Skin of body (tissue), 2 donors: Measurements from ENCODE around the gene SSBP3. TPM values are rescaled to one million over a fixed set of nuclear protein-coding genes. Genes with fewer than 3 reads are reported as not detected.
A peak's percentile ranks its signal among the peaks of the same experiment; 100 is the strongest.

Experiments
- DNase-seq: peaks from one replicate; lab custom pipeline; 2025; lab: John Stamatoyannopoulos, UW
- total RNA-seq: library from RNA; depleted of rRNA; stranded (reverse); fragments of >200 nt; gene quantifications from one replicate; pipeline ENCODE4 v1.2.3, GENCODE V29; 2014

The SSBP3 gene
- total RNA-seq, 1 donor from 2014 or later, result 21.7 TPM

DNA sequence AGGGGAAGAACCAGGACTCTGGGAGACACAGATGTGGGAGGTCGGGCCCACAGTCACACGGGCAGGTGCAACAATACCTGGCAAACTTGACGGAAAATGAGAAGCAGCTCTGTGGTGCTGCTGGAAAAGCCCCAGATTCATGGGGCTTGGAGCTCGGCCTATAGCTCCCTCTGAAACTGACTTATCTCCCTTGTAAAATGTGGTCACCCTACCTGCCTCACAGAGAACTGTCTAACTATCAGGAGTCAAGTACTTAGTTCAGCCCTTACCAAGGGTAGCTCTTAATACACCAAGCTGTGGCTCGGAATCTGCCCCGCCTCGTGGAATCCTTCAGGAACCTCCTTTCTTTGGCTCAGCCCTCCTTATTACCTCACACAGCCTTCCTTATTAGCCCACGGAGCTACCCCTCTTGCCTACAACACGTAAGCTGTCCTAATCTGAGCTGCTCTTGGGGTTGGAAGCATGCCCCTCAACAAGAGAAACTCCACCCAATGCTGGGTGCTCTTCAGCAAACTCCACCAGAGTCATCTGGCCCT, 137.4 kb downstream of the SSBP3 start:
- DNase-seq, result no peak

DNA sequence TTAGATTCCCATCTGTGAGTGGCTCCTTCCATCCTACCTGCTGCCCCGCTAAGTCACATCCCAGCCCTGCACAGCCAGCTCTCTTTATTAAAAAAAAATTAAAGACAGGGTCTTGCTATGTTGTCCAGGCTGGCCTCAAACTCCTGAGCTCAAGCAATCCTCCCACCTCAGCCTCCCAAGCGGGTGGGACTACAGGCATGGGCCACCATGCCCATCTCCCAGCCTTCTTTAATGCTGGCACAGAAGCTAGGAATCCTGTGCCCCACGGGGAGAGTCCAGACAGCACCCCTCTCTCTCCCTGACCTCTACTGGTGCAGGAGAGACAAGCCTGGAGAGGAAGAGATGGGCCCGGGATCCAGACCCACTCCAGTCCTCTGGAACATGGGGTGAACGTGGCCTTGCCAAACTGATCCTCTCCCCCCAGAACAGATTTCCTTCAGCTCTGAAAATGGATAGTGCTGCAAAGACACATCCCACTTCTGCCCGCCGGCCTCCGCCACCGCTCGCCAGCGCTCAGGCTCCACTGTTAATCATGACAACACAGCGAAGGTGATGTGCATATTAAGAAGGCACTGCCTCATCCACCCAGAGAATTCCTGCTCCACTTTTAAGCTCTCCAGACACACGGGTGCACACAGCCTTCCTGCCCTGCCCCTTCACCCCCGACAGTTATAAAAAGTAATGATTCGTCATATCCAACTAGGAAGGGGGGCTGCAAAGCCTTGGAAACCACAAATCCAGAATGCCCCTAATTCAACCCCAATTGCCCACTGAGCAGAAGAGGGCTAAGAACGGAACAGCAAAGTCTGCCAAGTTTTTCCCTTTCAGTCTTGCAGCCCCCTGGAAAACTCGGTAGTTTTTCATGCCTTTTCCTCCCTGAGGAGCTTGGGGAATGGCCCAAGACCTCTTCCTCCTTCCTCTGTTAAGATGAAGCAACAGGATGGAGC, 138.1 kb downstream of the SSBP3 start:
- no peak for DNase-seq

DNA sequence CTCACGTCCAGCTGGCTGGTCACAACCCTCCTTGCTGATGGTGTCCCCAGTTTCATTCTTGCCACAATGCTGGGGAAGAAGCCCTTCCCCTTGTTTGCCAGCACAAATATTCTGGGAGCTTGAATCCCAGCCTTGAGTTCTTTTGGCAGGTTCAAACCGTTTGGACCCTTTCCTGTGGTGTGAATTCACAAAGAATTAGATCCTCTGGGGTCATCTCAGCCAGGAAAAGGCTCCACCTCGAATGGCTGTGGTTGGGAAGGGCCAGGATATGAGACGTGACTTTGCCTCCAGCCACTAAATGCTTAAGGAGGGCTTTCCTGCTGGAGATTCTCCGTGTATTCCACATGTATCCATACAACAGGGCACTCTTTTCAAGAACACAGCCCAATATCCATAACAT, 139.3 kb downstream of the SSBP3 start:
- DNase-seq, result no peak

DNA sequence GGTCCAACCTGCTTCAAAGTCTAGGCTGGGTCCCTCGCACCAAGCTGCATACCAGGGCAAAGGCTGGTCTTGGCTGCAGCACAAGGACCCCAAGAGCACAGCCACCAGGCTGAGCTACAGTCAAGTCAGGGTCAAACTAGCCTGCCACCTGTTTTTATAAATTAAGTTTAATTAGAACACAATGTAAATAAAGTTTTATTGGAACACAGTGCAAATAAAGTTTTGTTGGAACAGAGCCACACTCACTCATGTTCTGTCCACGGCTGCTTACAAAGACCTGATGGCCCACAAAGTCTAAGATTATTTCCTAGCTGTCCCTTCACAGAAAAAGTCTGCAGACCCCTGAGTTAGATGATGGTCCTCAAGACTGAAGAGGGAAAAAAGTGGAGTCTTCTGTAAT, 140.0 kb downstream of the SSBP3 start:
- no peak for DNase-seq

DNA sequence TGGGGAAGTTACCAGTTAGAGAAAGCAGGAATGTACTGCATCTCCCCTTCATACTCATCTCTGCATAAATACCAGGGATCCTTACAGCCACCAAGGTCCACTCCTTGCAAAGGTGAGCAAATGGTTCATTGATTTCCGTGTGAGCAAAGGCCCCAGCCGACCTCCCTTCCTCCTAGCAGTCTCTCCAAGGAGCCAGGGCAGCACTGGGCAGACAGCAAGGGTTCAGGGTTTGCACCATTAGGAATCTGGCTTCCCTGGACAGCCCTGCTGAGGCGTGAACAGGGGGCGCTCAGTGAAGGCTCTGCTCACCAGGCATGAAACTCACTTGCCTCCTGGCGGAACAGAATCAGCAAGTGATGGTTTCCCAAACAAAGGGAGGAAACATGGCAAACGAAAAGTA, 140.5 kb downstream of the SSBP3 start:
- DNase-seq, result no peak

DNA sequence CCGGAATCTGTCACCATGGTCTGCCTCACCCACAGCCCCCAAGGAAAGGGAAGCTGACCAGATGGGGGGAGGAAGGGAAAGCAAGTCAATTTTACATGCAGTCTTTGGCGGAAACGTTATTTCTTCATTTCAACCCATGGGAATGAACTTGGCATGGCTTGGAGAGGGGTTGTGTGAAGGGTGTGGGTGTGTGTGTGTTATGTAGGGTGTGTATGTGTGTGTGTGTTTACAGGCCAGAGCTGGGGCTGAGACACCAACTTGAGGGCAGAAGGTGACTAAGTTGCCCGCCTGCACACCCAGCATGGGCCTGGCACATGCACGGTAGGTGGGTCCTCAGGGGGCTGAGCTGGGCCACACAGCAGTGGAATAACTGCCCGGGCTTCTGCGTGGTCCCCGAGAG, 141.1 kb downstream of the SSBP3 start:
- no peak for DNase-seq

DNA sequence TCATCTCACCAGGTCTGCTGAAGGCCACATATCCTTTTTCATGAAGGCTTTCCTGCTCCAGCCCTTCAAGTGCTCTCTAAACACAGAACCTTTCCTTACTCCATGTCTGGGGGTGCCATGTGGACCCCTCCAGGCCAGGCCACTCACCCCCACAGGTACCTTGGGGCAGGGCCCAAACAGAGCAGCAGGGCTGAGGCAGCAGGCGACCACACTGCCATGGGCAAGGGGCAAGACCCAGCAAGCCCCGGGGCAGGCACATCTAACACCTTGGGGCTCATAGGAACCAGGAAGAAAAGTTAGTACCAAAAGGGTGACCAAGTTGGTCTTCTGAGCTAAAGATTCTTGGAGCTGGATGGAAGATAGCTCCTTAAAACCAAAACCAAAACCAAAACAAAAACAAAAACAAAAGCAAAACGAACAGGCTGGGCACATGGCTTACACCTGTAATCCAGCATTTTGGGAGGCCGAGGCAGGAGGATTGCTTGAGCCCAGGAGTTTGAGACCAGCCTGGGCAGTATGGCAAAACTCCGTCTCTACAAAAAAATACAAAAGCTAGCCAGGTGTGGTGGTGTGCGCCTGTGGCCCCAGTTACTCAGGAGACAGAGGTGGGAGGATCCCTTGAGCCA, 142.5 kb downstream of the SSBP3 start:
- DNase-seq, result no peak

DNA sequence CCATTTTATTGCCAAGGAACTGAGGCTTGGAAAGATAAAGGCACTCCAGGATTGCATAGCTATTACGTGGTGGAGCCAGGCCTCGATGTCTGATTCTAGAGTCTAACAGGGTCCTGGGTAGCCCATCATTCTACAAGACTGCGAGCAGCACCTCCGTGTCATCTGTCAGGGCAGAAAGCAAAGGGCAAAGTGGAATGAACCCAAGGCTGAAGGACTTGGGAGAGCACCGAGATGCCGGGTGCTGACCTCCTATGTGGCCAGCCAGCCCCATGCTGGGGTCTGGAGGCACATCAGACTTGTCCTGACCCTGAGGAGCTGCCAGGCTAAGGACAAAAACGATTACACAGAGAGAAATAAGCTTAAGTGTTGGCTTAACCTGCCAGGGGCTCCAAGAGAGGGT, 143.9 kb downstream of the SSBP3 start:
- no peak for DNase-seq

DNA sequence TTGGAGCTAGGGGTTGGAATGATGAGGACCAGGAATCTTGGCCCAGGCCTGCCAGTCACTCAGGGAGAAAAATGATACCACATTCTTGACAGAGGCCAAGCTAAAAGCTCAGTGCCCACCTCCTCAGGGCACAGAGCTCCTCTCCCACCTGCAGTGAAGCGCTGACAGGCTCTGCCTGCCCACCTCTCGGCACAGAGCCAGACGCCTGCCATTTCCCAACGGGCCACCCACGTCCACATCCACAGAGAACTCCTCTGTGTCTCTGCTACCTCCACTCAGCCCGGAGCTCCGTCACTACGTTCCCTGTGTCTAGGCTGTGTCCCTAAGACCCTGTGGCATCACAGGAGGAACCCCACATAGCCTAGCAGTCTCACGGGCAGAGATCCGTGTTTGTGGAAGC, 145.4 kb downstream of the SSBP3 start:
- DNase-seq, result no peak

DNA sequence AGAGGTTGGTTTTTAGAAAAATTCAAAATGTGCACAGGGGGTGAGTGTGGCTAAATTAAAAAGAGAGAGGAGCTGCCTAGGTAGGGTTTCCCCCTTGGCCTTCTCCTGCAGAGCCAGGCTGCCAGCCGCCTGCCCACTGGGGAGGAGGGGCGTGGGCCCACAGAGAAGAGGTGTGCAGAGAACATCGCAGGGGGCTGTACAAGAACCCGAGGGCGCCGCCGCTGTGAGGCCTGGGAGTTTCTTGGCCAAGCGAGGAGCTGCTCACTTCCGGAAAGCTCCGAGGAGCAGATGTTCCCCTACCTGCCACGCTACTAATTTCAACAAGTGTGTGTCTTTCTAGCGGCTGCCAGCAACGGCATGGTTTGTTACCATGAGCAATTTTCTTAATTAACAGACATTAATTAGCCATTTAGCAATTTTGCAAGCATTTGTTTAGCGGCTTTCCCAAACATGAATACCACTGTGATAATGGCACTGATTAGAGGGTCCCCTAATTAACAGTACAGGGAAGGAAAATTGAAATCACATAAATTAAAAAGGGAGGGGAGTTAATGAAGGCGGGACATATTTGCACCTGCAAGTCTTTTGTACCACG, 146.6 kb downstream of the SSBP3 start:
- no peak for DNase-seq

DNA sequence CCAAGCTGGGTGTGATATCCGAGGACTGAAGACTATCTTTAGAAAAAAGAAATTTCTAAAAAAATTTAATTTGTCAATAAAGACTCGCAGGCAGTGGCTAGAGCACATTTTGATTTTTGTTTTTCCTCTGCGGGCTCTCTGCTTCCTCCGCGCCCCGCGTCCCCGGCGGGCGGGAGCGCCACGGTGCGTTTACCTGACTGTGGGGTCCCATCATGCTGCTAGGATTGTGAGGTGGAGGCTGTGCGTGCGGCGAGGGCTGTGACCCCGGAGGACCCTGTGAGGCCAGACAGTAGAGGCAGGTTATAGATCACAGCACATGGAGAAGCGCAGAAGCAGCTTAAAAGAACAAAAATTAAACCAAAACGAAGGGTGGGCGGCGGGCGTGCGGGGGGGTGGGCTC, 148.3 kb downstream of the SSBP3 start:
- DNase-seq, result no peak

DNA sequence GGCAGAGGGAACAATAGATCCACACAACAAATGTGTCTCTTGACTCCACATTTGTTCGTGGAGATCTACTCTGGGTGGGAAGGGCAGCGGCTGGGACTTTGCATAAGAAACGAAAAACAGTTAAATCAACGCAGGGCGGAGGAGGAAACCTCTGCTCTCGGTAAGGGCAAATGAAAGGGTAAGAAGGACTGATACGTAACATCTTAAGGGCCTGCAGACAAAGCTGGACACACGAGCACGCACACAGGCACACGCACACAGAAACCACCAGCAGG, 148.9 kb downstream of the SSBP3 start:
- no peak for DNase-seq

DNA sequence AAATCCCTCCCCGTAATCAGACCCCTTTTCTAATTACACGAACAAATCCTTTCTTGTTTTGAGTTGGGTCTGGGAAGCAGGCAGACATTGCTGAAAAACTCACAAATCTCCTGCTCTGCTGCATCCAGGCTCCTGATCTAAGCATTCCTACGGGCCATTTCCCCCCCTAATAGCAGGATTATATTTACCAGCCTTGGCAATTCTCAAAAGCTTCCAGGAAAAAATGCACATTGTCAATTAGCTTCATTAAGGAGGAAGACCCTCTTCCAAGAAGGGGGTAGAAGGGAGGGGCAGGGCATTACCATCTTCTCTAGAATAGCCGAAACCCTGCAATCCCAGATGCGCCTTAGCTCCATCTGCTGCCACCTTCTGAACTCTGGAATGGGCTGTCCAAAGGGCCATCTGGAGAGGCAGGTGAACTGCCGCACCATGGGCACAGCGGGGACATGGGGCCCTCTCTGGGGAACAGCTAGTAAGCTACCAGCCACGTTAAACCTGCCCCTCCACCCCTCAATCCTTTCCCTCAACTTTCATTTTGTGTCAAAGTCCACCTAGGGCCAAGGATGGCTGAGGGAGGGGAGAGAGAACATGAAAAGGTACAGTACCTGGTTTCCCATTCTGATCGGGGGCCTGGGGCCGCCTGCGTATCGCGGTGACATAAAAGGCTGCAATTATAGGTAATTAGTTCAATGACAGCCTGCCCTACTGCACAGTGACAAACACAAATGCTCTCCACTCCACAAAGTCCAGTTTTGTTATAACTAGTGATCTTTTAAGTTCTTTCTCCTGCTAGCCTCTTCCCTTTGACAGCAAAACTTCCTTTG, 149.5 kb downstream of the SSBP3 start:
- DNase-seq, result no peak

DNA sequence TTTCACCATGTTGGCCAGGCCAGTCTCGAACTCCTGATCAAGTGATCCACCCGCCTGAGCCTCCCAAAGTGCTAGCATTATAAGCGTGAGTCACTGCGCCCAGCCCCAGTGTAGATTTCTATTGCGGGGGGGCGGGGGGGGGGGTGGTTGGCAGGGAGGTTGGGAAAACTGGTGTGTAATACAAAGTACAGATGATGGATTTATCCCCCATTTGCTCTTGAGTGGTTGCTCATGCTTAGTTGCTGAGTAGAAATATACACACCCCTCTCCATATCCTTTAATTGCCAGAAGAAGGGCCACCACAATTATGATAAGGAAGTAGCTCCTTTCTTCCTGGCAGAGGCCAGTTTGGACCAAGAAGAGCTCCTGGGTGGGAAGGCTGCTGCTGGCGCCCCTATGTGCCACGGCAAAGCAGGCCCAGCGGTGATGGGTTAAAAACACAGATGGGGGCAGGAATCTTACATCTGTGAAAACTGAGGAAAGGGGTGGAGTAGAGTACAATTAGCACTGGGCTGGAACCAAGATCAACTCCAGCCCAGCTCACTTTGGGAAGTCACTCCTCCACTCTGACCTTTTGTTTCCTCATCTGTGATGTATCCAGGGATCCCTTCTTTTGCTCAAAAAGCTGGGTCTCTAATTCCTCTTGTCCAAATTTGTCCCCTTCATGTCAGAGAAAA, 151.0 kb downstream of the SSBP3 start:
- DNase-seq, result no peak

DNA sequence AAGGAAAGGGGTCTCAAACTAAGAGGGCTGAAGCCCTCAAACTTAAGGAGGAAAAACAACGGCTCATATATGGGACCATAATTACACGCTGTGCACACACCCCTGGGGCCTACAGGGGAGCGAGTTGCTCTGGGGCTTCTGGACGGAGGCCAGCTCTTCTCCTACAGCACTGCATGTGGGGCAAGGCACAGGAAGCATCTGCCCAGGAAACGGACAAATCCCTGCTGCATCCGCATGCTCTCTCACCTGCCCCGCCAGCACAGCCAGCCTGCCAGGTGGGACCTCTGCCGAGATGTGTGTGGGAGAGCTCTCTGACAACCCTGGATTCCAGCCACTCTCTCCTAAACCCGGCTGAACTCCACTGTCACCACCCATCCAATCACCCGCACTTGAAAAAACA, 152.1 kb downstream of the SSBP3 start:
- DNase-seq, result no peak

DNA sequence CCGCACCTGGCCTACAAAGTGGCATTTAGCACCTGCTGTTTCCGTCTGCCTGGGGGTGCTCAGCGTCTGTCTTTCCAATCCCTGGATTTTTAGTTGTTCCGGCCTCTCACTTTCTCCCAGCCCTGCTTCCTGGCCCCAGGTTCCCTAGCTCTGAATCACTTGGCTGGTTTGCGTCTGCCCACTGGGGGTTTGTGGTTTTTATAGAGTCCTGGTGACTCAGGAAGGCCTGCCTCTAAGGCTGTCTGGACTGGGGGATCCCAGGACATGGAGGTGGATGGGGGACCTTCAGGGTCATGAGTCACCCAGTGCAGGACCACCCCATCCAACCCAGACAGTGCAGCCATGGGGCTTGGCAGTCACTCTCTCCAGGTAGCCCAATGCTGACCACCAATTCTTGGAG, 152.7 kb downstream of the SSBP3 start:
- no peak for DNase-seq

DNA sequence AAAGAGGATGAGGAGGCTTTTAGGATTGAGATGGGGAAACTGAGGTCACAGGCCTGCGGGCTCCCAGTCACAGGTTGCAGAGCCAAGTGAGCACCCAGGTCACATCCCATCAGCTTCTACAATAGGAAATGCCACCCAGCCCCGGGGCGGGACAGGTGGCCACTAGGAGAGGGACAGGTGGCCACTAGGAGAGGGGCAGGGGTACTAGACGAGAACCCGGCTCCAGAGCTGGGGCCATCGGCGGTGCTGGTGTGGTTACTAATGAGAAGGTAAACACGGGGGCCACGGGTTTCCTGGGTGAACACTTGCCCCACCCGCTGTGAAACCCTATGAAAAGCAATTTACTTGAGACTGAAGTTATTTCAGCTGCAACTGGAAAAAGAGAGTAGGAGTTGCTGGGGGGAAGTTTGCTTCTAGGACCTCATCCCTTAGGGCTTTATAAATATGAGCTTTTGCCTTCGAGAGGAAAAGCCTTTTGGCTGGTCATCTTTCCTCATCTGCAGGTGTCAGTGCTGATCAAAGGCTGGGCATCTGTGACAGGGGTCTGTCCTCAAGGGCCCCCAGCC, 153.7 kb downstream of the SSBP3 start:
- DNase-seq, result no peak

DNA sequence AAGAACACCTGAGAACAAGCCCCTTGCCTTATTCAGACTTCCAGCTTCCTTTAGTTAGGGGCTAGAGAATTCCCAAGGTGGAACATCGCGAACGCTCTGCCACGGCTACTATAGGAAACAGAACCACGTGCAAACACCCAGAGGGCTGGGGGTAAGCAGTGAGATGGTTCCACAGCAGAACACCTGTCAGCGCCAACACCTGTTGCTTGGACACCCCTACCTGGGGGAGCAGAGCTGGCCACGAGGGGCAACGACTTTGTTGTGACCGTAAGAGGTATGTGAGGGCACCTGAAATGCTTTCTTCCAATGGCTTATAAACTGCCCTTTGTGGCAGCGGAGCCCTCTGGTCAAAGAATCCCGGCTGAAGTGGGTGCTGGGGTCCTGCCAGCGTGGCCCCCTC, 155.5 kb downstream of the SSBP3 start:
- DNase-seq, result no peak

DNA sequence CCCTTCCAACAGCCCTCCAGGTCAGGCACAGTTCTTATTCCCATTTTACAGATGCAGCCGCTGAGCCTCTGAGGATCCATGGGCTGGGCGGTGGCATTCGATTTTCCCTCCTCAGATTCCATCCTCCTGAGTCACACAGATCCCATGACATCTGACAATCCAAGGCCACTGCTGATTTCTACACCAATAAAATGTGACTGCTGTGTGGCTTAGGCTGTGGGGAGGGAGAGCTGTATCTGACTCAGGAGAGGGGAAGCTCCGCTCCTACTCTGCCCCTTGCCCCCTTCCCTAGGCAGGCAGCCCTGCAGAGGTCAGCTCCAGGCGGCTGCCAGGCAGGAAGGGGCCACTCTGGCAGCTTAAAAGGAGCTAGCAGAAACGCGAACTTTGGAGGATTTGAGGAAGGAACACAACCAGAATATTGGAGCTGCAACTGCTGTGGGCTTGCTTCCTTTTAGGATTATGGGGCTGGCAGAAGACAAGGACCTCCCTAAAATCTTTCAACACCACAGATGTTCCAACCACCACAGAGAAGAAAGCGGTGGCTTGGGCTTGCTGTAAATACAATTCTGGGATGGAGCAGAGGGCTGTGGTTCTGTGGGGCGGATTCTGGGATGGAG, 156.3 kb downstream of the SSBP3 start:
- DNase-seq, result peak; percentile 91

DNA sequence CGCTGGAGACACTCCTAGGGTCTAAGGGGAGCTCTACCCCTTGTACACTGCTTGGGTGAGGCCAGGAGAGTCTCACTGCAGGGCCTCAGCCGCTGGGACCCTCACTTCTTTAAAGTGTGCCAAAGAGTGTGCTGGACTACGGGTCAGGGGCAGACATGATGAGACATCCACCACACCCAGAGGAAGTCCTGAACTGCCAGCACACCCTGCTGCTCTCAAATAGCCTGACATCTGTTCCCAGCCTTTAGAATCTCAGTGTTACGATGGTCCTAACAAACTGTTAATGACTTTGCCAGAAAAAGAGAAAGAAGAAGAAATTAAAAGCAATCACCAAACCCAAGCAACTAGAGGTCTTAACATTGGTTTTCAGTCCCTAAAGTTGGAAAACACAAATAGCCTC, 157.2 kb downstream of the SSBP3 start:
- DNase-seq, result no peak
